Adrenal gland (tissue), 5 donors: Measurements from ENCODE around the gene IL1RL1.

Experiments used
- POLR2A ChIP-seq, 2 donors: fragments of 450-650 bp; IDR thresholded peaks; one replicate each; pipeline ENCODE4 v1.6.1; 2017; ENCODE audit warnings: antibody characterized with exemption in 2 of 2, mild to moderate bottlenecking in 2 of 2, moderate library complexity in 1 of 2
- TF ChIP-seq, protein P1 (sequence below), 6 experiments: fragments of 450-650 bp in 4 of 6; fragments of 200-600 bp in 2 of 6; sonication (generic) in 1 of 6; IDR thresholded peaks; 1 replicate in 5 of 6; 2 replicates in 1 of 6; pipeline versions ENCODE4 v1.5.1 to v1.8.0; 2016 to 2021; ENCODE audit warnings: antibody characterized with exemption in 6 of 6, mild to moderate bottlenecking in 2 of 6, moderate library complexity in 1 of 6
- donor health status: DM: no; HTN: no; CAD: no.

DNA sequence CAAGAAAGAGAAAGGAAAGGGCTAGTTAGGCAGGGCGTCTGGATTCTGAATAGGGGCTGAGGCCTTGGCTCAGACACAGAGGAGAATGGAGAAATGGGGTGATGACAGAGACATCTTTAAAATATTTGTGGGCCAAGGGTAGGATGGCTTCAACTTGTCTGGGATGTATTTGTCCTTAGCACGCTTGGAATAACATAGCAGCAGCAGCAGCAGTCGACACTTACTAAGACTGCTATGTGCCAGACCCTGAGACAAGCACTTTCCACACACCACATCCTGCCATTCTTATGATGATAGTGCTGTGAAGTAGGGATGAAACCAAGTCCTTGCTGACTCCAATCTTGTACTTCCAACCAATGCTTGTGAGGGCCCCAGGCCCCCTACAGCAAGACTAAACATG lies 2.6 kb downstream of the IL1RL1 start:
- no peak for TF ChIP-seq POLR2A (IDR thresholded peaks at IDR 0.05)
- TF ChIP-seq, protein P1, sequence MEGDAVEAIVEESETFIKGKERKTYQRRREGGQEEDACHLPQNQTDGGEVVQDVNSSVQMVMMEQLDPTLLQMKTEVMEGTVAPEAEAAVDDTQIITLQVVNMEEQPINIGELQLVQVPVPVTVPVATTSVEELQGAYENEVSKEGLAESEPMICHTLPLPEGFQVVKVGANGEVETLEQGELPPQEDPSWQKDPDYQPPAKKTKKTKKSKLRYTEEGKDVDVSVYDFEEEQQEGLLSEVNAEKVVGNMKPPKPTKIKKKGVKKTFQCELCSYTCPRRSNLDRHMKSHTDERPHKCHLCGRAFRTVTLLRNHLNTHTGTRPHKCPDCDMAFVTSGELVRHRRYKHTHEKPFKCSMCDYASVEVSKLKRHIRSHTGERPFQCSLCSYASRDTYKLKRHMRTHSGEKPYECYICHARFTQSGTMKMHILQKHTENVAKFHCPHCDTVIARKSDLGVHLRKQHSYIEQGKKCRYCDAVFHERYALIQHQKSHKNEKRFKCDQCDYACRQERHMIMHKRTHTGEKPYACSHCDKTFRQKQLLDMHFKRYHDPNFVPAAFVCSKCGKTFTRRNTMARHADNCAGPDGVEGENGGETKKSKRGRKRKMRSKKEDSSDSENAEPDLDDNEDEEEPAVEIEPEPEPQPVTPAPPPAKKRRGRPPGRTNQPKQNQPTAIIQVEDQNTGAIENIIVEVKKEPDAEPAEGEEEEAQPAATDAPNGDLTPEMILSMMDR (IDR thresholded peaks at IDR 0.05), result no peak
